ENCODE data around the gene CDC42BPB.

The CDC42BPB gene

GRCh38 chr14:103064978-103065377, 7.6 kb upstream of the CDC42BPB start:
- no peaks in the 10 kb centered on the region for H3K9me3 ChIP-seq (ENCODE audit: control insufficient read depth, low read length)

GRCh38 chr14:103064436-103064835, 7.1 kb upstream of the CDC42BPB start:
- Histone ChIP-seq H3K27ac (no peak overlapping the region), H3K4me3 (ENCODE audit: low read depth, low read length) (no peak overlapping the region), H3K27me3 (ENCODE audit: control insufficient read depth, insufficient read depth, low read length) (no peaks in the 10 kb centered on the region), H3K4me1 (peaks cover 12% of the 10 kb centered on the region), H3K9ac (no peak overlapping the region), H3K36me3 (ENCODE audit: control insufficient read depth, insufficient read depth, low read length) (no peaks in the 10 kb centered on the region), H3K9me3 (ENCODE audit: control insufficient read depth, low read length) (no peaks in the 10 kb centered on the region), H2AFZ (no peak overlapping the region), H3K79me2 (no peaks in the 10 kb centered on the region), H3K4me2 (ENCODE audit: low read length) (no peak overlapping the region)
- TF ChIP-seq CTCF (IDR thresholded peaks at IDR 0.05) = no peak

More at GRCh38 chr14:103064978-103065377, 7.6 kb upstream of the CDC42BPB start:
- H3K79me2 ChIP-seq = no peaks in the 10 kb centered on the region
- no peak overlapping the region for H3K4me2 ChIP-seq (ENCODE audit: low read length)
- H3K9ac ChIP-seq = no peak overlapping the region
- no peak overlapping the region for H3K4me3 ChIP-seq (ENCODE audit: low read depth, low read length)
- TF ChIP-seq CTCF (IDR thresholded peaks at IDR 0.05) = no peak
- H3K36me3 ChIP-seq (ENCODE audit: control insufficient read depth, insufficient read depth, low read length) = no peaks in the 10 kb centered on the region
- H3K27me3 ChIP-seq (ENCODE audit: control insufficient read depth, insufficient read depth, low read length) = no peaks in the 10 kb centered on the region
- no peak overlapping the region for H2AFZ ChIP-seq
- no peak overlapping the region for H3K27ac ChIP-seq
- peaks cover 10% of the 10 kb centered on the region for H3K4me1 ChIP-seq

DNA sequence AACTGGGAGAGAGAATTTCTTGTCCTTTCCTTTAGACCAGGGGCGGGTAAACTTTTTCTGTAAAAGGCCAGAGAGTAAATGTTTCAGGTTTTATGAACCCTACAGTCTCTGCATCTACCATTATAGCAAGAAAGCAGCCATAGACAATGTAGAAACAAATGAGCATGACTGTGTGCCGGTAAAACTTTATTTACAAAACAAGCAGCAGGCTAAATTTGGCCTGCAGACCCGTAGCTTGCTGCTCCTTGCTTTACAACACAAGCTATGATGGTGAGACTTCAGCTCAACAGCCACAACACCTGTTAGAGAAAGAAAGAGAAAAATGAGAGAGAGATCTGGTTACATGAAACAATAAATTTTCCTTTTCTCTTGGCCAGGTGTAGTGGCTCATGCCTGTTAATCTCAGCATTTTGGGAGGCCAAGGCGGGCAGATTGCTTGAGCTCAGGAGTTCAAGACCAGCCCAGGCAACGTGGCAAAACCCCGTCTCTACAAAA, 4.2 kb upstream of the CDC42BPB start:
- H3K4me1 ChIP-seq = peaks cover 6% of the 10 kb centered on the region
- no peaks in the 10 kb centered on the region for H3K79me2 ChIP-seq
- no peaks in the 10 kb centered on the region for H3K27me3 ChIP-seq (ENCODE audit: control insufficient read depth, insufficient read depth, low read length)
- H3K9me3 ChIP-seq (ENCODE audit: control insufficient read depth, low read length) = no peaks in the 10 kb centered on the region
- no peak overlapping the region for H3K27ac ChIP-seq
- no peak overlapping the region for H3K9ac ChIP-seq
- H3K36me3 ChIP-seq (ENCODE audit: control insufficient read depth, insufficient read depth, low read length) = no peaks in the 10 kb centered on the region
- no peak for TF ChIP-seq CTCF (IDR thresholded peaks at IDR 0.05)
- no peak overlapping the region for H3K4me3 ChIP-seq (ENCODE audit: low read depth, low read length)
- H2AFZ ChIP-seq = no peak overlapping the region
- H3K4me2 ChIP-seq (ENCODE audit: low read length) = no peak overlapping the region

- no peak overlapping the region for H2AFZ ChIP-seq
- no peaks in the 10 kb centered on the region for H3K9me3 ChIP-seq (ENCODE audit: control insufficient read depth, low read length)
- no peak for TF ChIP-seq CTCF (IDR thresholded peaks at IDR 0.05)
- no peak overlapping the region for H3K27ac ChIP-seq
- no peaks in the 10 kb centered on the region for H3K79me2 ChIP-seq
- no peaks in the 10 kb centered on the region for H3K27me3 ChIP-seq (ENCODE audit: control insufficient read depth, insufficient read depth, low read length)
- H3K4me1 ChIP-seq = peaks cover 10% of the 10 kb centered on the region
- H3K36me3 ChIP-seq (ENCODE audit: control insufficient read depth, insufficient read depth, low read length) = no peaks in the 10 kb centered on the region
- H3K4me2 ChIP-seq (ENCODE audit: low read length) = no peak overlapping the region
- H3K4me3 ChIP-seq (ENCODE audit: low read depth, low read length) = no peak overlapping the region
- H3K9ac ChIP-seq = no peak overlapping the region
Measured at GRCh38 chr14:103059556-103059955, 2.2 kb upstream of the CDC42BPB start.

Data from parathyroid adenoma (tissue), 2 donors.